Astrocyte (in vitro differentiated cells and primary cell): ENCODE data around the gene SOX9. TPM values are rescaled to one million over a fixed set of nuclear protein-coding genes. Genes with fewer than 3 reads are reported as not detected.

ENCODE experiments used
- DNase-seq: peaks from one replicate; pipeline ENCODE4 v3.0.0-alpha.2; 2010; ENCODE audit warnings: low read depth
- FAIRE-seq: peaks from 2 replicates; lab custom pipeline; 2011; peaks lifted over from hg19 to GRCh38; lab: Jason Lieb, UNC
- H2AFZ ChIP-seq: 2 replicates; pipeline ENCODE4 v1.6.0; 2012; ENCODE audit warnings: low read depth, low read length, inconsistent platforms
- H3K27ac ChIP-seq: 2 replicates; pipeline ENCODE4 v1.5.1; 2011; ENCODE audit warnings: low read depth, low read length, inconsistent platforms
- H3K27me3 ChIP-seq: 2 replicates; pipeline ENCODE4 v1.6.0; 2011; ENCODE audit warnings: low read length, inconsistent platforms; ENCODE audit not compliant: insufficient read depth
- H3K36me3 ChIP-seq: 2 replicates; pipeline ENCODE4 v1.5.1; 2011; ENCODE audit warnings: low read length, inconsistent platforms; ENCODE audit not compliant: insufficient read depth
- H3K4me1 ChIP-seq: 2 replicates; pipeline ENCODE4 v1.5.1; 2011; ENCODE audit warnings: low read length, inconsistent platforms; ENCODE audit not compliant: insufficient read depth
- H3K4me2 ChIP-seq: 2 replicates; pipeline ENCODE4 v1.6.0; 2012; ENCODE audit warnings: low read length, inconsistent platforms
- H3K4me3 ChIP-seq: 2 replicates; pipeline ENCODE4 v1.5.1; 2011; ENCODE audit warnings: low read depth, mild to moderate bottlenecking, low read length, inconsistent platforms; ENCODE audit not compliant: insufficient read depth
- H3K79me2 ChIP-seq: 2 replicates; pipeline ENCODE4 v1.6.0; 2012; ENCODE audit warnings: mild to moderate bottlenecking, low read length, inconsistent platforms; ENCODE audit not compliant: insufficient read depth
- H3K9ac ChIP-seq: 2 replicates; pipeline ENCODE4 v1.6.0; 2012; ENCODE audit warnings: mild to moderate bottlenecking, low read length, inconsistent platforms
- H3K9me3 ChIP-seq: 2 replicates; pipeline ENCODE4 v1.5.1; 2012; ENCODE audit warnings: low read depth, mild to moderate bottlenecking, low read length, inconsistent platforms; ENCODE audit not compliant: insufficient read depth
- H4K20me1 ChIP-seq: 2 replicates; pipeline ENCODE4 v1.6.0; 2012; ENCODE audit warnings: low read length, inconsistent platforms; ENCODE audit not compliant: insufficient read depth
- H3K27ac Mint-ChIP-seq: one replicate; pipeline ENCODE4 v1.8.0; 2021; ENCODE audit warnings: mild to moderate bottlenecking, mixed read lengths; ENCODE audit not compliant: unreplicated experiment
- H3K27me3 Mint-ChIP-seq: one replicate; pipeline ENCODE4 v1.8.0; 2021; ENCODE audit warnings: low read depth, mixed read lengths; ENCODE audit not compliant: unreplicated experiment
- H3K36me3 Mint-ChIP-seq: one replicate; pipeline ENCODE4 v1.8.0; 2021; ENCODE audit warnings: low read depth, mixed read lengths; ENCODE audit not compliant: unreplicated experiment
- H3K4me1 Mint-ChIP-seq: one replicate; pipeline ENCODE4 v1.8.0; 2021; ENCODE audit warnings: low read depth, mixed read lengths; ENCODE audit not compliant: unreplicated experiment
- H3K4me3 Mint-ChIP-seq: one replicate; pipeline ENCODE4 v1.8.0; 2021; ENCODE audit warnings: mild to moderate bottlenecking, moderate library complexity, mixed read lengths; ENCODE audit not compliant: unreplicated experiment
- H3K9me3 Mint-ChIP-seq: one replicate; pipeline ENCODE4 v1.8.0; 2021; ENCODE audit warnings: mild to moderate bottlenecking, mixed read lengths; ENCODE audit not compliant: unreplicated experiment
- CTCF ChIP-seq: IDR thresholded peaks from 2 replicates; pipeline ENCODE4 v1.5.1; 2011; ENCODE audit warnings: low read depth, mild to moderate bottlenecking, inconsistent platforms, low read length, moderate library complexity; ENCODE audit not compliant: insufficient read depth
- EZH2 ChIP-seq: IDR thresholded peaks from 2 replicates; pipeline ENCODE4 v1.6.1; 2012; ENCODE audit warnings: mild to moderate bottlenecking, low read length, inconsistent platforms; ENCODE audit not compliant: insufficient read depth
- total RNA-seq: library from RNA; stranded (reverse); gene quantifications from 2 replicates; pipeline ENCODE4 v1.2.1, GENCODE V29; 2021

Gene SOX9
- total RNA-seq, 1 donor from 2014 or later = 37.7 TPM

GRCh38 chr17:72142614-72143013 lies 21.8 kb downstream of the SOX9 start:
- H3K9me3 Mint-ChIP-seq = peaks cover 5% of the 10 kb centered on the region
- Histone ChIP-seq H2AFZ (no peak overlapping the region), H3K79me2 (no peaks in the 10 kb centered on the region), H3K4me3 (no peak overlapping the region), H3K9ac (no peak overlapping the region), H3K9me3 (no peaks in the 10 kb centered on the region), H3K4me1 (peaks cover 7% of the 10 kb centered on the region), H3K27me3 (peaks cover 3% of the 10 kb centered on the region), H3K4me2 (no peak overlapping the region), H3K27ac (no peak overlapping the region), H3K36me3 (no peaks in the 10 kb centered on the region), H4K20me1 (no peaks in the 10 kb centered on the region)
- peaks cover 21% of the 10 kb centered on the region for H3K27me3 Mint-ChIP-seq
- no peaks in the 10 kb centered on the region for H3K36me3 Mint-ChIP-seq
- DNase-seq (no peak), FAIRE-seq (no peak)
- H3K27ac Mint-ChIP-seq = no peak overlapping the region
- TF ChIP-seq EZH2 (no peak), CTCF (no peak)
- H3K4me1 Mint-ChIP-seq = peaks cover 3% of the 10 kb centered on the region
- H3K4me3 Mint-ChIP-seq = no peak overlapping the region

- Histone ChIP-seq H4K20me1 (no peaks in the 10 kb centered on the region), H2AFZ (no peak overlapping the region), H3K27ac (no peak overlapping the region), H3K4me3 (no peak overlapping the region), H3K79me2 (no peaks in the 10 kb centered on the region), H3K4me2 (no peak overlapping the region), H3K4me1 (peaks cover 7% of the 10 kb centered on the region), H3K9me3 (no peaks in the 10 kb centered on the region), H3K9ac (no peak overlapping the region), H3K36me3 (no peaks in the 10 kb centered on the region), H3K27me3 (peaks cover 3% of the 10 kb centered on the region)
- TF ChIP-seq CTCF (no peak), EZH2 (no peak)
- no peaks in the 10 kb centered on the region for H3K36me3 Mint-ChIP-seq
- H3K27ac Mint-ChIP-seq = no peak overlapping the region
- no peak for DNase-seq
- peaks cover 23% of the 10 kb centered on the region for H3K27me3 Mint-ChIP-seq
- H3K9me3 Mint-ChIP-seq = peaks cover 5% of the 10 kb centered on the region
- peaks cover 3% of the 10 kb centered on the region for H3K4me1 Mint-ChIP-seq
- FAIRE-seq = no peak
- no peak overlapping the region for H3K4me3 Mint-ChIP-seq
Measured at GRCh38 chr17:72143245-72143644, 22.4 kb downstream of the SOX9 start.

- TF ChIP-seq EZH2 = no peak
- TF ChIP-seq CTCF = no peak
- Histone ChIP-seq H3K9ac (no peak overlapping the region), H3K27me3 (peaks cover 3% of the 10 kb centered on the region), H3K79me2 (no peaks in the 10 kb centered on the region), H3K4me2 (no peak overlapping the region), H3K4me3 (no peak overlapping the region), H2AFZ (no peak overlapping the region), H3K27ac (no peak overlapping the region), H3K36me3 (no peaks in the 10 kb centered on the region), H3K4me1 (peaks cover 7% of the 10 kb centered on the region), H4K20me1 (no peaks in the 10 kb centered on the region), H3K9me3 (no peaks in the 10 kb centered on the region)
- H3K4me3 Mint-ChIP-seq = no peak overlapping the region
- DNase-seq = no peak
- peaks cover 23% of the 10 kb centered on the region for H3K27me3 Mint-ChIP-seq
- peaks cover 5% of the 10 kb centered on the region for H3K9me3 Mint-ChIP-seq
- H3K4me1 Mint-ChIP-seq = peaks cover 3% of the 10 kb centered on the region
- FAIRE-seq = no peak
- no peak overlapping the region for H3K27ac Mint-ChIP-seq
- no peaks in the 10 kb centered on the region for H3K36me3 Mint-ChIP-seq
Measured at GRCh38 chr17:72144101-72144500, 23.3 kb downstream of the SOX9 start.
